Stimulated activated CD8-positive, alpha-beta memory T cell treated with anti-CD3 and anti-CD28 coated beads, Interleukin-7, amount 100 ng/mL, for 1 hour (primary cell): Measurements from ENCODE around the gene GNG13.
"Not testable (repeated sequence)": the region's sequence is repeated elsewhere in the genome, so short reads cannot be mapped to it uniquely, and the experiment has no call there.

Source experiments
- DNase-seq, 2 donors: peaks; one replicate each; pipeline ENCODE4 v3.0.0-alpha.2; 2020; ENCODE audit warnings: low read depth in 2 of 2

Gene GNG13

DNA sequence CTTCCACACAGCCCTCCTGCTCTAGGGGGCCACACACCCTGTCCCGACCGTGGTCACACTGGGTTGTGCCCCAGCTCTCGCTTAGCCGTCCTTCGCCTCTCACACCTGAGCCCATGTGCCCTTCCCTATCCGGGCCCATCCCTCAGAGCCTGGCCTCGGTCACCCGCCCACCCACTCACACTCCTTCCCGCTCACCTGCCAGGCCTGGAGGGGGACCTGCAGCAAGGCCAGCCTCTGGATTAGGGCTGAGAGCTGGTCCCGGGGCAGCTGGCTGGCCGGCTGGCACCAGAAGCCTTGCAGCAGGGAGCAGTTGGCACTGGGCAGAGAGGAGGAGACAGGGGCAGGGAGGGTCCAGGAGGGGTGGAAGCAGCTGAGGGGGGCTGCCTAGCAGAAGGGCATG lies 22.1 kb downstream of the GNG13 start:
- no peak for DNase-seq

DNA sequence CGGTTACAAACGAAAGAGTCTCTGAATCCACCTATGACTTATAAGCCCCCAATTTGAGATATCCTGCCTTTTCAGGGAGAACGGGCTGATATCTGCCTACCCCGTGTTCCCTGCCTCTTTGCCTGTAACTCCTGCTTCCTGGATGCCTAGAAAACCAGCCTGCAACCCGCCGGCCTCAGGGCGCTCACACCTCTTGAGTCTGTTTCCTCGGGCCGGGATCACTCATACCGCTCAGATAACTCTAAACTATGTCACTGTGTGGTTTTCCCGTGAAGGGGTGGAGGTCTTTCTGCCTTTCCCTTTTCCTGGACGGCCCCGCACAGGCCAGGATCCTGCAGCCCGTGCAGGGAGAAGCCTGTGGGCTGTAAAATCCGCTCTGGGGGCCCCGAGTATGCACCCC lies 22.7 kb downstream of the GNG13 start:
- DNase-seq, result no peak

DNA sequence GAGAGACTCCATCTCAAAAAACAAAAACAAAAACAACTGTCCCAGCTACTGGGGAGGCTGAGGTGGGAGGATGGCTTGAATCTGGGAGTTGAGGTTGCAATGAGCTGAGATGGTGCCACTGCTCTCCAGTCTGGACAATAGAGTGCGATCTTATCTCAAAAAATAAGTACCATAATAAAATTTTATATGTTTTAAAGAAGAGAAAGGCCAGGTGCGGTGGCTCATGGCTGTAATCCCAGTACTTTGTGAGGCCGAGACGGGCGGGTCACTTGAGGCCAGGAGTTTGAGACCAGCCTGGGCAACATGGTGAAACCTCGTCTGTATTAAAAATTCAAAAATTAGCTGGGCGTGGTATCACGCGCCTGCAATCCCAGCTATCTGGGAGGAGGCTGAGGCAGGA lies 23.7 kb downstream of the GNG13 start:
- DNase-seq, result no peak

DNA sequence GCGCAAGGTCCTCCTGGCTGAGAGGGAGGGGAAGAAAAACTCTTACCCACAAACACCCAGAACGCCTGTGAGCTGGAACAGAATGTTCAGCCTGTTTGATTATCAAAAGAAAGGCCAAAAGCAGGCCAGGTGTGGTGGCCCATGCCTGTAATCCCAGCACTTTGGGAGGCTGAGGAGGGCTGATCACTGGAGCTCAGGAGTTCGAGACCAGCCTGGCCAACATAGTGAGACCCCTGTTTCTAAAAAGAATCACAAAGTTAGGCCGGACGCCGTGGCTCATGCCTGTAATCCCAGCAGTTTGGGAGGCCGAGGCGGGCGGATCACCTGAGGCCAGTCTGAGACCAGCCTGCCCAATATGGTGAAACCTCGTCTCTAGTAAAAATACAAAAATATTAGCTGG lies 24.2 kb downstream of the GNG13 start:
- DNase-seq, result not testable (repeated sequence)

DNA sequence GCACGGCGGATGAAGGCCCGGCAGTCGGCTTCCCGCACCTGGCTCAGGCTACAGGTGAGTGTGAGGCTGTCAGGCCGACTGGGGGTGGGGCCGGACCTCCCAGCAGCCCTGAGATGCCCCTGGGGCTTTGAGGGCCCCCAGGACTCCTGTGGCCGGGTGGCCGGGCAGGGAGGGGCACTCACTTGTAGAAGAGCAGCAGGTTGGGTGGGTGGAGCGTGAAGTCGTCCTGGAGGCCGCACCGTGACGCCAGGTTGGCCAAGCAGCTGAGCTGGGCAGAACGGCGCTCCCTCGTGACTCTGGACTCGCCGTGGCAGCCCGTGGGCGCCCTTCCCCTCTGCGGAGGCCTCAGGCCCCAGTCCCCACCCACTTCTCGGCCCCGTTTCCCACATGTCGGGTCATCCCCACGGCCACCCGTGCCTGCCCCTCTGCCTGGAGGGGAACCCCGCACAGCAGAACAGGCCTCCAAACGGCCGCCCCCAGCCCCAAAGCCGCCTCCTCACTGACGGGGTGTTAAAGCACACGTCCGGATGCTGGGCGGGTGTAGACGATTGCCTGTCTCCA lies 25.2 kb downstream of the GNG13 start:
- DNase-seq, result no peak

DNA sequence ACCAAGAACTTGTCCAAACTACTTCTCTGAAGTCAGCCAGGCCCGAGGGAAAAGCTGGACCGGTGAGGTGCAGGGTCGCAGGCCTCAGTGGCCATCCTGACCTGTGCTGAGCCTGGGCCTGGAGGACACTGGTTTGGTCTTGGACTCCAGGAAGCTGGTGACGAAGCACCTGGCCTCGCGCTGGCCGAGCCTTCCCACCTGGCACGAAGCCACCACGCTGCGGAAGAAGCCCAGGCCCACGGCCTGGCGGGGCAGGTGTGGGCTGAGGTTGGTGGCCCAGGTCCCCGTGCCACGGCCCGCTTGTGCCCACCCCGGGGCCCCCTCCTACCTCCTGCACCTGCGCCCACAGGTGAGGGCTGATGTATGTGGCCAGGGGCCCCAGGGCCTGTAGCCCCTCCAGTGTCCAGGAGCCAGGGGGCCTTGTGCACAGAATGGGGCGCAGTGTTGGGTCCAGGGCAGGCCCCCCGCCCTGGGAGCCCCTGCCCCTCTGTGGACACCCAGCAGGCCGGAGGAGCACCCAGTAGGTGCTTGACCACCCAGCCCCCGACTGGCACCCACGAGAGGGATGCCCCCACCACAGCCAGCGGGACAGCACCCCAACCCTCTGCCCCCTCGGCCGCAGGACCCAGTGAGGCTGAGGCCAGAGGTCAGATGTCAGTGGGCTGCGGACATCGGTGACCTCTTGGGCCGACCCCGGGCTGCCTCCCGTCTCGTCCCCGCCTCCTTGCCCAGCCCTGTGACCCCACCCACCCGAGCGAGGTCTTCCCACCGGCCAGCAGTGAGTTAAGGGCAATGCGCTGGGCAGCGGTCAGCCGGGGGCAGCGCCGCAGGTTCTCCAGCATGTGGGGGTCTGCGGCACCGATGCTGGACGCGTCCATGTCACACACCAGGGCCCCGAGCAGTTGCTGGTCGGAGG lies 26.2 kb downstream of the GNG13 start:
- DNase-seq, result no peak

DNA sequence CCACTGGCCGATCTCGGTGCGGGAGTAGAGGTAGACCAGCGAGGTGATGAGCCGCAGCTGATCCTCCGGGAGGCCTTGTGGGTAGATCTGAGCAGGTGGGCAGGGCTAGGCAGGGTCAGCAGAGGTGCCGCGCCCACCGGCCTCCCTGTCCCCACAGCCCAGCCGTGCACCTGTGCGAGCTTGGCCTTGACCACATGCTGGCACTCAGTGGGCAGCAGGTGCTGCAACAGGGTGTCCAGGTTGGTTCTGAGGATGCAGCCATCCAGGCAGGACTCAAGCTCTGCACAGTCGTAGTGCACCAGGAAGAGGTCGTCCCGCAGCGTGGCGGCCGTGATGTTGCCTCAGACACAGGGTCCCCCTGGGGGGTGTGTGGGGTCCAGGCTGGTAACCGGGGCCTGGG lies 27.6 kb downstream of the GNG13 start:
- DNase-seq, result no peak

DNA sequence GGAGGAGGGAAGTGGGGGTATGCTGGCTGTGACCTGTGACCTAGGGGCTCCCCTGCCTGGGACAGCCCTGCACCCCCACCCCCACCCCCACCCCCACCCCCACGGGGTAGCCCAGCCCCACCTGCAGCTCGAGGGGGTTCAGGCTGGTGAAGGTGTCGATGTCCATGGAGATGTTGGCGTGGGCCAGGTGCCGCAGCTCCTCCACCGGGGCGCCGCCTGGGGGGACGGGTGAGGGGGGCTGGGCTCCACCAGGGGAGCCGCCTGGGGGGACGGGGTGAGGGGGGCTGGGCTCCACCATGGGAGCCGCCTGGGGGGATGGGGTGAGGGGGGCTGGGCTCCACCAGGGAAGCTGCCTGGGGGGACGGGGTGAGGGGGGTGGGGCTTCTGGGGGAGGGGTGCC lies 30.1 kb downstream of the GNG13 start:
- DNase-seq, result no peak

DNA sequence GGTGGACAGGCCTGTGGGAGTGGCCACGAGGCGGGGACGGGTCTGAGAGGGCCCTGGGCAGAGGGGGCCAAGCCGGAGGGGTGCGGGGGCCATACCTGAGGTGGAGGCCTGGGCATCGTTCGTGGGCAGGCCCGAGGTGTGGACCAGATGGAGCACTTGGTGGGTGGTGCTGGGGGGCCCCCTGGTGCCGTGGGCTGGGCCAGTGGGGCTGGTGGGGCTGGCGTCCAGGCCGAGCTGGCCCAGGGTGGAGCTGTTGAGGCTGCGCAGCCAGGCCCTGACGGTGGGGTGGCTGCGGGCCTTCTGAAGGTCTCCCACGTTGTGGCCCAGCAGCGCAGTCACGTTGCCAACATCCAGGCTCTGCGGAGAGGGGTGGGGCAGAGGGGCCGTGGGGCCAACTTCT lies 30.6 kb downstream of the GNG13 start:
- DNase-seq, result no peak

DNA sequence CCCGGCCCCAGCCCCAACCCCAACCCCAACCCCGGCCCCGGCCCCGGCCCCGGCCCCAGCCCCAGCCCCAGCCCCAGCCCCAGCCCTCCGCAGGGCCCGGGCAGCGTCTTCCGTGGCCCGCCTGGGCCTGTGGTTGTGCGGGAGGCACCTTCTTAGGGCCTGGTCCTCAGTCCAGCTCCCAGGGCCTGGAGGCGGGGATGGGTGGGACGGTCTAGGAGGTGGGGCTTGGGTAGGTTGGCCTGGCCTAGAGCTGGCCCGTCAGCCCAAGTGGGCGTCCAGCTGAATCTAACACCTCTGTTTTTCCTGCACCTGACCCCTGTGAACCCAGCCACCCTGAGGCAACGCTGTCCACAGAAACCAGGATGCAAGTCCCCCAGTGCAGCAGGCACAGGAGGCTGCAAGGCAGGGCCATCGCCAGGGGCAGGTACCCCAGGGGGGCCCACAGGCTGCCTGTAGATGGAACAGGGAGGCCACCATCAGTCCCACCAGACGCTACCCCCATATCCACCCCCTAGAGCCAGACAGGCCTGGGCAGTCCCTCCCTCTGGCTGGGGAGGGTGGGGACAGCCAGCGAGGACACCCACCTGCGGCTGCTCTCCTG lies 31.2 kb downstream of the GNG13 start:
- no peak for DNase-seq

DNA sequence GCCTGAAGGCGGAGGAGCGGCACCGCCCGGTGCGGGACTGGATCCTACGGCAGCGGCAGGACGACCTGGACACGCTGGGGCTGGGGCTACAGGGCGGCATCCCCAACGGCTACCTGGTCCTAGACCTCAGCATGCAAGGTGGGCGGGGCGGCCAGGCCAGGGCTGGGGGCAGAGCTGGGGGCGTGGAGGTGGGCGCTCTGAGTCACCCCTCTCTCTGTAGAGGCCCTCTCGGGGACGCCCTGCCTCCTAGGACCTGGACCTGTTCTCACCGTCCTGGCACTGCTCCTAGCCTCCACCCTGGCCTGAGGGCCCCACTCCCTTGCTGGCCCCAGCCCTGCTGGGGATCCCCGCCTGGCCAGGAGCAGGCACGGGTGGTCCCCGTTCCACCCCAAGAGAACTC lies 32.1 kb downstream of the GNG13 start:
- DNase-seq, result no peak

DNA sequence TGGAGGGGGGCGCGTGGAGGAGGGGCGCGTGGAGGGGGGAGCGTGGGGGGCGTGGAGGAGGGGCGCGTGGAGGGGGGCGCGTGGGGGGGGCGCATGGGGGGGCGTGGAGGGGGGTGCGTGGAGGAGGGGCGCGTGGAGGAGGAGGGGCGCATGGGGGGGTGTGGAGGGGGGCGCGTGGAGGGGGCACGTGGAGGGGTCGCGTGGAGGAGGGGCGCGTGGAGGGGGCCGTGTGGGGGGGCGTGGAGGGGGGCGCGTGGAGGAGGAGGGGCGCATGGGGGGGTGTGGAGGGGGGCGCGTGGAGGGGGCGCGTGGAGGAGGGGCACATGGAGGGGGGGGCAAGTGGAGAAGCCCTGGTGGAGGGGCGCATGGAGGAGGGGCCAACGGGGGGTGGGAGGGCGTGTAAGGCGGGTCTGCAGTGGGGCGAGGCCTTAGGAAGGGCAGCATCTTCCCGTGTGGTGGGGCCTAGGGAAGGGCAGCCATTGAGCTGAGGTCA lies 32.7 kb downstream of the GNG13 start:
- no peak for DNase-seq

DNA sequence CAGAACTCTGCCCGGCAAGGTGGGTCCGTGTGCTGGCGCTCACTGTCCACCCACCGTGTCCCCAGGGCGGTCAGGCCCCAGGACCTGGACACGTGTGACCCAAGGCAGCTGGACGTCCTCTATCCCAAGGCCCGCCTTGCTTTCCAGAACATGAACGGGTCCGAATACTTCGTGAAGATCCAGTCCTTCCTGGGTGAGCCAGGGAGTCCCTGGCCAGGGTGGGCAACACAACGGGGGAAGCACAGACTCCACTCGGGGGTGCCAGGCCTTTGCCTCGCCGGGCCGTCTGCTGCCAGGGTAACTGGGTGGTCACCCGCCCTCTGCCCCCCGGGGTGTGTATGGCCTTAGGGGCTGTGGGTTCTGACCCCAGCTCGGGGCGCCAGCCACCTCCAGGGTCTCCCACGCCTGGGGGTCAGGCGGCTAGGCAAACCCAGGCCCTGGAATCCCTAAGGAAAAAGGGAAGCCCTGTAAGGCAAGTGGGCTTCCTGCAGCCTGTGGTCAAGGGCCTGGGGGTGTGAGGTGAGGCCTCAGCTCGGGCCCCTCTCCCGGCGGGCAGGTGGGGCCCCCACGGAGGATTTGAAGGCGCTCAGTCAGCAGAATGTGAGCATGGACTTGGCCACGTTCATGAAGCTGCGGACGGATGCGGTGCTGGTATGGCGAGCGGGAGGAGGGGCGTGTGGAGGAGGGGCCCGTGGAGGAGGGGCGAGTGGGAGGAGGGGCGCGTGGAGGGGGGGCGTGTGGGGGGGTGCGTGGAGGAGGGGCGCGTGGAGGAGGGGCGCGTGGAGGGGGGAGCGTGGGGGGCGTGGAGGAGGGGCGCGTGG lies 33.5 kb downstream of the GNG13 start:
- DNase-seq, result no peak

DNA sequence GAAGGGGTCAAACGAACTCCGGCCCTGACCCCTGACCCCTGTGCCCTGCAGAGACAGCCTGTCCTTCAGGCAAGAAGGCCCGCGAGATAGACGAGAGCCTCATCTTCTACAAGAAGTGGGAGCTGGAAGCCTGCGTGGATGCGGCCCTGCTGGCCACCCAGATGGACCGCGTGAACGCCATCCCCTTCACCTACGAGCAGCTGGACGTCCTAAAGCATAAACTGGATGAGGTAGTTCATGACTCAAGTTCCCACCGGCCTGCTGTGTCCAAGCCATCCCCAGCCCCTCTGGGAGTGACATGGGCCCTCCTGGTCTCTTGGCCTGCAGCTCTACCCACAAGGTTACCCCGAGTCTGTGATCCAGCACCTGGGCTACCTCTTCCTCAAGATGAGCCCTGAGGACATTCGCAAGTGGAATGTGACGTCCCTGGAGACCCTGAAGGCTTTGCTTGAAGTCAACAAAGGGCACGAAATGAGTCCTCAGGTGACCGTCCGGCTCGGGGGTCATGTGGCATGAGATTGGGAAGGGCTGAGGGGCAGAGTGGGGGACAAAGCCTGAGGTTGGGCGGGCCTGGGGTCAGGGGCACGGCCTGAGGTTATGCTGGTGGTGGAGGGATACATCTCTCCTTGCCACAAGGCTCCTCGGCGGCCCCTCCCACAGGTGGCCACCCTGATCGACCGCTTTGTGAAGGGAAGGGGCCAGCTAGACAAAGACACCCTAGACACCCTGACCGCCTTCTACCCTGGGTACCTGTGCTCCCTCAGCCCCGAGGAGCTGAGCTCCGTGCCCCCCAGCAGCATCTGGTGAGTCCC lies 34.3 kb downstream of the GNG13 start:
- DNase-seq, result no peak

DNA sequence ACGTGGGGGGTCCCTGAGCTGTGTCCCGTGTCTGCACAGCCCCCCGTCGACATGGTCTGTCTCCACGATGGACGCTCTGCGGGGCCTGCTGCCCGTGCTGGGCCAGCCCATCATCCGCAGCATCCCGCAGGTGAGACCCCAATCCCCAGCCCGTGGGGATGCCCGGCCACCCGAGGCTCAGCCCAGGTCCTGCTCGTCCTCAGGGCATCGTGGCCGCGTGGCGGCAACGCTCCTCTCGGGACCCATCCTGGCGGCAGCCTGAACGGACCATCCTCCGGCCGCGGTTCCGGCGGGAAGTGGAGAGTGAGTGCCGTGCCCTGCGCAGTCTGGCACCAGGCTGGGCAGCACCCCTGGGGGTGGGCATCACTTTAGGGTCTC lies 35.1 kb downstream of the GNG13 start:
- DNase-seq, result no peak

DNA sequence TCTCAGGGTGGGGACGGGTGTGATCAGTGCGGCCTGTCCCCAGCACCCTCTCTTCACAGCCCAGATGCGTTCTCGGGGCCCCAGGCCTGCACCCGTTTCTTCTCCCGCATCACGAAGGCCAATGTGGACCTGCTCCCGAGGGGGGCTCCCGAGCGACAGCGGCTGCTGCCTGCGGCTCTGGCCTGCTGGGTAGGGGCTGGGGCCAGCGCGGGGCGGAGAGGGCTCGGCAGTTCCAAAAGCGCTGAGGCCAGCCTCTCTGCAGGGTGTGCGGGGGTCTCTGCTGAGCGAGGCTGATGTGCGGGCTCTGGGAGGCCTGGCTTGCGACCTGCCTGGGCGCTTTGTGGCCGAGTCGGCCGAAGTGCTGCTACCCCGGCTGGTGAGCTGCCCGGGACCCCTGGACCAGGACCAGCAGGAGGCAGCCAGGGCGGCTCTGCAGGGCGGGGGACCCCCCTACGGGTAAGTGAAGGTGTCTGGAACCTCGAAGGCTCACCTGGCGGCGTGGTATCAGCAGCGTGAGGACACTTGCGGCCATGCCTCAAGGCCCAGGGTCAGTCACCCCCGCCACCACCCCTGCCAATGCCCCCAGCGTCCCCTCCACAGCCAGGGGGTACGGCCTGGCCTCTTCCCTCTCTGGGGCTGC lies 35.6 kb downstream of the GNG13 start:
- no peak for DNase-seq

DNA sequence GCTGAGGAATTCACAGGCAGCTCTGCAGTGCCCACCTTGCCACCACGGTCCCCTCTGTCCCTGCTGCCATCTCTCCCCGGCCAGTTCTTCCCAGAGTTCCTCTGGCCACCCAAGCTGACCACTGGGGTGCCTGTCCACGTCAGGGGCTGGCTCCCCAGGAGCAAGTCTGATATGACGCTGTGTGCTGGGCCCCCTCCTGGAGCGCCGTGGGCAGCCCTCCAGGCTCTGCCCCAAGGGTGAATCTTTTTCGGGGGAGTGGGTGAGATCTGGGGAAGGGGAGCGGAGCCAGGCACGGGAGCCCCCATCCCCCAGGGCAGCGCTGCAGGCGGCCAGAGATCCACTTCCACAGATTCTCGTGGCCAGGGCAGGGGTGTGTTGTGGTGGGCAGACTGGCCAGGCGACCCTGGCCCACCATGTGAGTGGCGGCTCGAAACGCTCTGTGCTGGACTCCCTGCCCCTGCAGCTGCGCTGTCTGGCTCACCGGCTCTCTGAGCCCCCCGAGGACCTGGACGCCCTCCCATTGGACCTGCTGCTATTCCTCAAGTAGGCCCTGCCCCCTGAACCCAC lies 36.3 kb downstream of the GNG13 start:
- DNase-seq, result no peak

DNA sequence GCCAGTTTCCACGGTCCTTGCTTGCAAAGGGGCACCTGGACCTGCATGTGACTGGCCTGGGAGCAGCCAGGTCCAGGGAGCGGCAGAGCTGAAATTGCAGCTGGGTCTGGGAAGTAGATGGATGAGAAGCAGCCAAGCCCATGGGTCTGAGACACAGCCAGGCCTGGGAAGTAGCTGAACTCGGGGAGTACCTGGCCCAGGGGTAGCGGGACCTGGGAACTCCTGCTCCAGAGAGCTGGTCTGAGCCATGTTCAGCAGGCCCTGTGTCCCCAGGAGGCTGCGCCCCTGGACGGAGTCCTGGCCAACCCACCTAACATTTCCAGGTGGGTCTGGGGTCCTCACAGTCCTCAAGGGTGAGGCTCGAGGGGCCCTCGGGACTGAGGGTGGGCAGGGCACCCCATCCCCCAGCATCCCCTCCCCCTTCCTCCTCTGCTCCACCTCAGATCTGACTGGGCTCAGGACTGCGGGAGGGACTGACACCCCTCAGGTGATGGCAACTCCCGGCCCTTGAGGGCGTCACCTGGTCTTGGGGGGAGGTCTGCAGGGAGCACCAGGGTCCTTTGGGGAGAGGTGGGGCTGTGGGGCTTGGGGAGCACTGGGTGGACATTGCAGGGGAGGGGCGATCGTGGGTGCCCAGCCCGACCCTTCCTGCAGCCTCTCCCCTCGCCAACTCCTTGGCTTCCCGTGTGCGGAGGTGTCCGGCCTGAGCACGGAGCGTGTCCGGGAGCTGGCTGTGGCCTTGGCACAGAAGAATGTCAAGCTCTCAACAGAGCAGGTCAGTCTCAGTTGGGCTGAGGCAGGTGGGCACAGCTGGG lies 37.0 kb downstream of the GNG13 start:
- DNase-seq, result no peak

DNA sequence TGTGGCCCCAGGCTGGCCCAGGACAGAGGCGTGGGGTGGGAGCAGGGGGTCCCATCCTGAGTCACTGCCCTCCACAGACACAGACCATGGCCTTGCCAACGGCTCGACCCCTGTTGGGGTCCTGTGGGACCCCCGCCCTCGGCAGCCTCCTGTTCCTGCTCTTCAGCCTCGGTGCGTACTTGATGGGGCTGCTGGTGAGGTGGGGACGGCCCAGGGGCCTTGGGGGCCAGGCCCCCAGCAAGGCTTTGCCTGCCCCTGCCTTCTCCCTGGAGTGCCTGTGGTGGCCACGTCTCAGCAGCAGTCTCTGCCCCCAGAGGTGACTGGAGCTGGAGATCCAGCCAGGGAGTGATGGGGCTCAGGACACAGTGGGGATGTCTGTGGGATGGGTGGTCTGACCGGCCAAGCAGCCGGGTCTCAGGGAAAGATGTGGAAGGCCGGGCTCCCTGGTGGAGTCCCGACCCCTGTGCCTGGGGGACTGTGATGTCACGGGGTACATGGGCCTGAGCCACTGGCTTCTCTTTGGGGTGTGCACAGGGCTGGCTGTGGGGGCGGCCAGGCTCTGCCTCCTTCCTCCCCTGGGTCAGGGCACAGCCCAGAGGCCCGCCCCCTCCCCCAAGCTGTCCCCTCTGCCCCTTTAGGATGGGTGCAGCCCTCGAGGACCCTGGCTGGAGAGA lies 37.8 kb downstream of the GNG13 start:
- DNase-seq, result no peak
